Left ventricle myocardium inferior (tissue), 1 donor: ENCODE results near the gene IL31. TPM values are rescaled to one million over a fixed set of nuclear protein-coding genes. Genes with fewer than 3 reads are reported as not detected.

Source experiments
- DNase-seq: peaks from one replicate; pipeline ENCODE4 v3.0.0-alpha.2; 2020
- H3K27ac ChIP-seq: fragments of 200-600 bp; replicated peaks from 2 replicates; pipeline ENCODE4 v1.8.0; 2021
- H3K27me3 ChIP-seq: fragments of 200-600 bp; 2 replicates; pipeline ENCODE4 v1.8.0; 2021; ENCODE audit warnings: low read depth
- H3K36me3 ChIP-seq: fragments of 200-600 bp; 2 replicates; pipeline ENCODE4 v1.8.0; 2021
- H3K4me1 ChIP-seq: fragments of 200-600 bp; 2 replicates; pipeline ENCODE4 v1.8.0; 2021
- H3K4me3 ChIP-seq: fragments of 200-600 bp; 2 replicates; pipeline ENCODE4 v1.8.0; 2021; ENCODE audit warnings: mild to moderate bottlenecking, moderate library complexity
- H3K9me3 ChIP-seq: fragments of 200-600 bp; replicated peaks from 2 replicates; pipeline ENCODE4 v1.8.0; 2021
- intact Hi-C: fragments of 100-400 bp; cut with micrococcal nuclease; formaldehyde crosslinking; loops from one replicate; pipeline ENCODE4 v1.11.0; 2022
- total RNA-seq: library from RNA; stranded (reverse); fragmentation: NEBNext Ultra II Directional; extraction: Animal tissue kit (Norgen Biotek cat#: 25700); gene quantifications from one replicate; pipeline ENCODE4 v1.2.1, GENCODE V29; 2021
- TF ChIP-seq, protein P1 (sequence below): fragments of 200-600 bp; IDR thresholded peaks from 2 replicates; pipeline ENCODE4 v1.8.0; 2021; ENCODE audit warnings: antibody characterized with exemption, mild to moderate bottlenecking, borderline replicate concordance
- donor health status: DM: no; HTN: yes; CAD: no; lungs with severe emphysema.

Gene IL31
- total RNA-seq, 1 donor from 2014 or later = not detected

DNA sequence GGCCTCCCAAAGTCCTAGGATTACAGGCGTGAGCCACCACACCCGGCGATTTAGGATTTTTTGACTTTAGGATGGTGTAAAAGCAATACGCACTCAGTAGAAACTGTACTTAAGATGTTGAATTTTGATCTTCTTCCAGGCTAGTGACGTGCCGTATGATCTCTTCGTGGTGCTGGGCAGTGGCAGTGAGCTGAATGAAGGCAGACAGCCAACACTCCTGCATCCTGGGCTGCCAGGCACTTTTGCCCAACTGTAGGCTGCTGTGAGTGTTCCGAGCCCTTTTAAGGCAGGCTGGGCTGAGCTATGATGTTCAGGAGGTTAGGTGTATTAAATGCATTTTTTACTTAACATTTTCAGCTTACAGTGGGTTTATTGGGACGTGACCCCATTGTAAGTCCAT lies 21.3 kb downstream of the IL31 start:
- H3K9me3 ChIP-seq = no peaks in the 10 kb centered on the region
- no peak overlapping the region for H3K4me3 ChIP-seq
- DNase-seq = no peak
- TF ChIP-seq, protein P1, sequence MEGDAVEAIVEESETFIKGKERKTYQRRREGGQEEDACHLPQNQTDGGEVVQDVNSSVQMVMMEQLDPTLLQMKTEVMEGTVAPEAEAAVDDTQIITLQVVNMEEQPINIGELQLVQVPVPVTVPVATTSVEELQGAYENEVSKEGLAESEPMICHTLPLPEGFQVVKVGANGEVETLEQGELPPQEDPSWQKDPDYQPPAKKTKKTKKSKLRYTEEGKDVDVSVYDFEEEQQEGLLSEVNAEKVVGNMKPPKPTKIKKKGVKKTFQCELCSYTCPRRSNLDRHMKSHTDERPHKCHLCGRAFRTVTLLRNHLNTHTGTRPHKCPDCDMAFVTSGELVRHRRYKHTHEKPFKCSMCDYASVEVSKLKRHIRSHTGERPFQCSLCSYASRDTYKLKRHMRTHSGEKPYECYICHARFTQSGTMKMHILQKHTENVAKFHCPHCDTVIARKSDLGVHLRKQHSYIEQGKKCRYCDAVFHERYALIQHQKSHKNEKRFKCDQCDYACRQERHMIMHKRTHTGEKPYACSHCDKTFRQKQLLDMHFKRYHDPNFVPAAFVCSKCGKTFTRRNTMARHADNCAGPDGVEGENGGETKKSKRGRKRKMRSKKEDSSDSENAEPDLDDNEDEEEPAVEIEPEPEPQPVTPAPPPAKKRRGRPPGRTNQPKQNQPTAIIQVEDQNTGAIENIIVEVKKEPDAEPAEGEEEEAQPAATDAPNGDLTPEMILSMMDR = no peak
- intact Hi-C loops = no loop called here
- H3K27ac ChIP-seq = no peak overlapping the region
- H3K4me1 ChIP-seq = no peaks in the 10 kb centered on the region
- H3K27me3 ChIP-seq = peaks cover 24% of the 10 kb centered on the region
- H3K36me3 ChIP-seq = no peaks in the 10 kb centered on the region

DNA sequence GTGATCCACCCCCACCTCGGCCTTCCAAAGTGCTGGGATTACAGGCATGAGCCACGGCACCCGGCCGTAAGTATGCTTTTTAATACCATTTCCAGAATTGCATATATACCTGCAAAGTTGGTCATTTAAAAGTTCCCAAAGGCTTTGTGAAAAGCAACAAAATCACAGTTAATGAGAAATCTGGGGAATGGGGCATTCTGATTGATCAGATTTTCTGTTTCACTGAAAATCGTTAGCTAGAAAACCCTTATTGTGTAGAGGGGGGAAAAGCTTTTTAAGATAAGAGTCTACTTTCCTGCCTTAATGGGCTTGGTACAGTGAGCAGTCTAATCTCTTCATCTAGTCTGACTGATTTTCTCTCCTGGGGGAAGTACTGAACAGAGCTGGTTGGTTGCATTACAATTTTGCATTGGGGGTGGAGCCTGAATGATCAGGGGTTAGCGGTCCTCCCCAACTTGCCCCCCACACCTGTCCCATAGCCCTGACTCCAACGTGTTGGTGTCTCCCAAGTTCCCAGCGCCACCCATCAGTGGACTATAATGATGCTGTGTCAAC lies 23.8 kb downstream of the IL31 start:
- TF ChIP-seq, protein P1 = no peak
- H3K36me3 ChIP-seq = no peaks in the 10 kb centered on the region
- H3K27ac ChIP-seq = no peak overlapping the region
- no peak for DNase-seq
- no peaks in the 10 kb centered on the region for H3K4me1 ChIP-seq
- intact Hi-C loops = no loop called here
- peaks cover 8% of the 10 kb centered on the region for H3K27me3 ChIP-seq
- H3K9me3 ChIP-seq = no peaks in the 10 kb centered on the region
- H3K4me3 ChIP-seq = no peak overlapping the region

DNA sequence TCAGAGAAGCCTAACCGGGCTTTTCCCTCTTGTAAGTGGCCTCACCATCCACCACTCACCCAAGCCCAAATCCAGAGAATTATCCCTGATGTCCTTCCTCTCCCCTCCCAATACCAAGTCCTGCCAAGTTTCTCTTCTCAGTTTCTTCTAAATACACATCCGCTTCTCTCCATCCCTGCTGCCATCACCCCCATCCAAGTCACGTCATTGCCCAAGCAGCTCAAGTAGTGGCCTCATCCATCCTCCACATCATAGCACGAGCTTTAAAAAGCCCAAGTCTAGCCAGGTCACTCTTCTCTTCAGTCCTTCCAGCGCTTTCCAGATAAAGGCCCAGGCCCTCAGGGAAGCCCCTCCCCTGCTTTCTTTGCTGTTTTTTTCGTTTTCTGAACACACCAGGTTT lies 25.4 kb downstream of the IL31 start:
- H3K27ac ChIP-seq = no peak overlapping the region
- intact Hi-C loops = no loop called here

DNA sequence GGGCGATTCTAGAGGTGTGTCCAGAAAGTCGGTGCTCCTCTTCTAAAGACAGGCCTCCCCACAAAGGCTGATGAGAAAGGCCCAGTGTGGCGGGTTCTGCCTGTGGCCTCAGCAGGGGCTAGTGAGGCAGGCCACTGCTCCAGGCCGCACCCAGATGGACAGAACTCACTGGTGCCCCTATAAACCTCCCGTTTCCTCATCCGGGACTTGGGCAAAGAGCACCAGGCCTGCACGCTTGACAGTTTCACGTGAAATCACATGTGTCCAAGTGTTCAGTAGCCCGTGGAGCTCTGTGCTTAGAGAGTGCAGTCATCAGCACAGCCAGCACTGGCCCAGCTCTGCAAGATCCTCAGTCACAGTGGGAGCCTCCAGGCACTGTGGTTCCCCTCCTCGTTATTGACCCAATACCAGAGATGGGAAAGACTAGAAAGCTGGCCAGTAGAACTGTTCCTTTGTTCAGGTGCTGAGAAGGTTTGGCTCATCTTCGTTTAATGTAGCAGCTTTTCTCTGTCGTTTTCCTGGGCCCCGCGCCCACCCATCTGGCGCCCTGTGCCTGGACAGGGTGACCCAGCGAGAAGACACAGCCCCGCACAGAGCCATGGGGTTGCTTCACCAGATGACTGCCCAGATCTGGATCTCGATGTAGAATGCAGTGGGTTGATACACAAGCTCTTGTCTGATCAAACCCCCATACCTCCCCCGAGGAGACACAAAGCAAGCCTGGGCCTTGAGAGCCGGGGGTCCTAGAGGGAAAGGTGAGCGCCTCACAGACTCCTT lies 26.3 kb downstream of the IL31 start:
- Histone ChIP-seq H3K27ac (no peak overlapping the region), H3K4me3 (no peak overlapping the region)

More for the DNA sequence above, 25.4 kb downstream of the IL31 start:
- no peak for DNase-seq
- H3K27me3 ChIP-seq = no peaks in the 10 kb centered on the region
- TF ChIP-seq, protein P1 = no peak
- no peaks in the 10 kb centered on the region for H3K4me1 ChIP-seq
- peaks cover 5% of the 10 kb centered on the region for H3K36me3 ChIP-seq
- no peaks in the 10 kb centered on the region for H3K9me3 ChIP-seq
- H3K4me3 ChIP-seq = no peak overlapping the region

DNA sequence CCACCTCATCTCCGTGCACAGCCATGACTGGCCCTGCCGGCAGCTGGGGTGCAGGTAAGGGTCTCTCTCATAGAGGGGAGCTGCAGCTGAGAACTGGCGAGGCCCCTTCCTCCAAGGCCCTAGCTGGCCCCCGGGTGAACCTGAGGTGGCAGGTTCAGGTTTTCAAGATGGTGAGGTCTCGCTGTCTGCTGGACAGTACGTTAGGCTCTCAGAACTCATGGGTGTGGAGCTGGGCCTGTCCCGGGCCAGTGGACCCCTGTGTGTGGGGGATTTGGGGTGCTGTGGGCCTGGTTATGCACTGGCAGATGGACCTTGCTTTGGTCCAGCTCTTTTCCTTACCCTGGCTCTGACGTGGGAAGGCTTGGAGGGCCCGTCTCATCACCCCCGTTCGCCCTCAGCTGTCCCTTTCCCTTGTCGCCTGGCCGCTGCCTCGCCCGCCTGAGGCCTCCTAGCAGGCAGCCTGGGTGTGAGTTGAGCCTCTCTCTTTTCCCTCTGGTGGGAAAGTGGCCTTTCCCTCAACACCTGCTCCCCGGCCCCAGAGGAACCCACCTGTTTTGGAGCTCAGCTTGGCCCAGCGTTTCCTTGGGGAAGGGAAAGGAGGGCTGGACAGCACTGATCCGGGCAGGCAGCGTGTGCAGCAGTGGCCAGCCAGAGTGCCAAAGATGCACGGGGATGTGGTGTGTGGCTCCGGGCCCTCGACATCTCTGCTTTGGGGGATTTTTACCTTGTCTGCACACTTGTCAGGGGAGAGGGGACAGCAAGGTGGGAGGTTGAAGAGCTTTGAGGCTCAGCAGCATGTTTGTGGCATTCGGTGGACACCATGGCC lies 28.3 kb downstream of the IL31 start:
- H3K4me1 ChIP-seq = peaks cover 10% of the 10 kb centered on the region
- DNase-seq = no peak
- H3K9me3 ChIP-seq = no peaks in the 10 kb centered on the region
- no peak overlapping the region for H3K27ac ChIP-seq
- TF ChIP-seq, protein P1 = no peak
- H3K27me3 ChIP-seq = no peaks in the 10 kb centered on the region
- no peak overlapping the region for H3K4me3 ChIP-seq
- intact Hi-C loops = no loop called here
- peaks cover 34% of the 10 kb centered on the region for H3K36me3 ChIP-seq

More for the DNA sequence above, 26.3 kb downstream of the IL31 start:
- TF ChIP-seq, protein P1 = no peak
- intact Hi-C loops = no loop called here
- DNase-seq = no peak
- Histone ChIP-seq H3K4me1 (peaks cover 5% of the 10 kb centered on the region), H3K9me3 (no peaks in the 10 kb centered on the region), H3K27me3 (no peaks in the 10 kb centered on the region), H3K36me3 (peaks cover 14% of the 10 kb centered on the region)
